ENCODE results near the gene HMCN2.
"Not testable (repeated sequence)": the region's sequence is repeated elsewhere in the genome, so short reads cannot be mapped to it uniquely, and the experiment has no call there.

The HMCN2 gene

GRCh38 chr9:130422546-130422945 is 157.0 kb downstream of the HMCN2 start:
- no peak for FAIRE-seq

- no peak for FAIRE-seq
These were observed 157.7 kb downstream of the HMCN2 start for GRCh38 chr9:130423272-130423671.

- FAIRE-seq: no peak
These were observed 159.3 kb downstream of the HMCN2 start for GRCh38 chr9:130424595-130425454.

- no peak for FAIRE-seq
These were observed 160.3 kb downstream of the HMCN2 start for GRCh38 chr9:130425741-130426466.

- no peak for FAIRE-seq
These were observed 160.9 kb downstream of the HMCN2 start for GRCh38 chr9:130426467-130426773.

- no peak for FAIRE-seq
These were observed 161.3 kb downstream of the HMCN2 start for GRCh38 chr9:130426883-130427282.

- FAIRE-seq: no peak
These were observed 161.8 kb downstream of the HMCN2 start for GRCh38 chr9:130427326-130427725.

- FAIRE-seq: no peak
These were observed 162.6 kb downstream of the HMCN2 start for GRCh38 chr9:130428086-130428665.

- FAIRE-seq: no peak
These were observed 163.8 kb downstream of the HMCN2 start for GRCh38 chr9:130429381-130429780.

GRCh38 chr9:130429831-130430230 is 164.3 kb downstream of the HMCN2 start:
- no peak for FAIRE-seq

- no peak for FAIRE-seq
These were observed 164.7 kb downstream of the HMCN2 start for GRCh38 chr9:130430232-130430631.

- no peak for FAIRE-seq
These were observed 165.4 kb downstream of the HMCN2 start for GRCh38 chr9:130430734-130431535.

- no peak for FAIRE-seq
These were observed 166.2 kb downstream of the HMCN2 start for GRCh38 chr9:130431536-130432303.

GRCh38 chr9:130432362-130432761 is 166.8 kb downstream of the HMCN2 start:
- no peak for FAIRE-seq

GRCh38 chr9:130432796-130433167 is 167.2 kb downstream of the HMCN2 start:
- FAIRE-seq: no peak

GRCh38 chr9:130433168-130433946 is 167.8 kb downstream of the HMCN2 start:
- no peak for FAIRE-seq

- FAIRE-seq: no peak
These were observed 168.3 kb downstream of the HMCN2 start for GRCh38 chr9:130433947-130434262.

- FAIRE-seq: not testable (repeated sequence)
These were observed 169.1 kb downstream of the HMCN2 start for GRCh38 chr9:130434656-130435055.

- no peak for FAIRE-seq
These were observed 171.6 kb downstream of the HMCN2 start for GRCh38 chr9:130437011-130437789.

GRCh38 chr9:130438382-130438981 is 172.9 kb downstream of the HMCN2 start:
- no peak for FAIRE-seq

All from A204.1 (cell line).